Choroid plexus epithelial cell (primary cell): ENCODE measurements around the gene RNF126.
A peak's percentile ranks its signal among the peaks of the same experiment; 100 is the strongest.

ENCODE experiments used
- DNase-seq: peaks from one replicate; pipeline ENCODE4 v3.0.0-alpha.2; 2010; ENCODE audit warnings: low read depth
- H3K4me3 ChIP-seq: 2 replicates; pipeline ENCODE4 v1.5.1; 2011; ENCODE audit warnings: low read depth, mild to moderate bottlenecking, control low read depth, low read length, moderate library complexity
- TF ChIP-seq, protein P1 (sequence below): conservative IDR thresholded peaks from 2 replicates; pipeline ENCODE4 v1.5.1; 2011; ENCODE audit warnings: low read depth, mild to moderate bottlenecking, control low read depth, inconsistent platforms, low read length, moderate library complexity

RNF126 gene

DNA sequence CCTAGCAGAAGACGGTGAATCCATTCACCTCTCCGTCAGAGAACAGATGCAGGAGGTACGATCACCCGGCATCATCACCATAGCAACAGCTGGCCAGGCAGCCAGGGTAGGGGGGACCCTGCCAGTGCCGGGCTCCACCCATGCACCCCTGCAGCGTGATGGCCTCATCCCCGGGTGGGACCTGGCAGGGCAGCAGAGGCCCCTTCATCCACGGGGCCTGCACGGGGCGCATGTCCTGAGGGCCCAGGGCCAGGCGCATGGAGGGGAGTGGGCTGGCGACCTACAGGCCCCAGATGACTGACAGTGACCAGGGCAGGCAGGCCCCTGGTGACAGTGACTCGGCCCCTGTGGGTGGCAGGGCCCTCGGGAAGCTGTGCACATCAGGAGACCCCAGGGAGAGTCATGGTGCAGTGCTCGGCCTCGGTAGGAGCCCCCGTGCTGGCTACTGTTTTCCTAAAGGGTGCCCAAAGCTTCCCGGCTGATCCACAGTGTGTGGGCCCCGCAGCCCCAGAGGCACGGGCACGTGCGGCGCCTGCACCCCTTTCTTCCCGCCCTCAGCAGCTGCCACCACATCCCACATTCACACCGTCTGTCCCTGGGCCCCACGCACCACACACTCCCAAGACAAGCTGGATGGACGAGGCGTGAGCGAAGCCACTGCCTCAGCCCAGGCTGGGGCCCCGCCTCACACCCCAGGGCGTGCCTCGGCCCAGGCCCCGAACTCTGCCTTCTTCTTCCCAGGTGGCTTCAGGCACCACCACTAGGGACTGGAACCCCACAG is 4.8 kb downstream of the RNF126 start:
- DNase-seq: no peak
- TF ChIP-seq, protein P1, sequence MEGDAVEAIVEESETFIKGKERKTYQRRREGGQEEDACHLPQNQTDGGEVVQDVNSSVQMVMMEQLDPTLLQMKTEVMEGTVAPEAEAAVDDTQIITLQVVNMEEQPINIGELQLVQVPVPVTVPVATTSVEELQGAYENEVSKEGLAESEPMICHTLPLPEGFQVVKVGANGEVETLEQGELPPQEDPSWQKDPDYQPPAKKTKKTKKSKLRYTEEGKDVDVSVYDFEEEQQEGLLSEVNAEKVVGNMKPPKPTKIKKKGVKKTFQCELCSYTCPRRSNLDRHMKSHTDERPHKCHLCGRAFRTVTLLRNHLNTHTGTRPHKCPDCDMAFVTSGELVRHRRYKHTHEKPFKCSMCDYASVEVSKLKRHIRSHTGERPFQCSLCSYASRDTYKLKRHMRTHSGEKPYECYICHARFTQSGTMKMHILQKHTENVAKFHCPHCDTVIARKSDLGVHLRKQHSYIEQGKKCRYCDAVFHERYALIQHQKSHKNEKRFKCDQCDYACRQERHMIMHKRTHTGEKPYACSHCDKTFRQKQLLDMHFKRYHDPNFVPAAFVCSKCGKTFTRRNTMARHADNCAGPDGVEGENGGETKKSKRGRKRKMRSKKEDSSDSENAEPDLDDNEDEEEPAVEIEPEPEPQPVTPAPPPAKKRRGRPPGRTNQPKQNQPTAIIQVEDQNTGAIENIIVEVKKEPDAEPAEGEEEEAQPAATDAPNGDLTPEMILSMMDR: no peak
- no peak overlapping the region for H3K4me3 ChIP-seq

GRCh38 chr19:657611-658010 is 5.4 kb downstream of the RNF126 start:
- H3K4me3 ChIP-seq: no peak overlapping the region
- DNase-seq: no peak
- TF ChIP-seq, protein P1: no peak

DNA sequence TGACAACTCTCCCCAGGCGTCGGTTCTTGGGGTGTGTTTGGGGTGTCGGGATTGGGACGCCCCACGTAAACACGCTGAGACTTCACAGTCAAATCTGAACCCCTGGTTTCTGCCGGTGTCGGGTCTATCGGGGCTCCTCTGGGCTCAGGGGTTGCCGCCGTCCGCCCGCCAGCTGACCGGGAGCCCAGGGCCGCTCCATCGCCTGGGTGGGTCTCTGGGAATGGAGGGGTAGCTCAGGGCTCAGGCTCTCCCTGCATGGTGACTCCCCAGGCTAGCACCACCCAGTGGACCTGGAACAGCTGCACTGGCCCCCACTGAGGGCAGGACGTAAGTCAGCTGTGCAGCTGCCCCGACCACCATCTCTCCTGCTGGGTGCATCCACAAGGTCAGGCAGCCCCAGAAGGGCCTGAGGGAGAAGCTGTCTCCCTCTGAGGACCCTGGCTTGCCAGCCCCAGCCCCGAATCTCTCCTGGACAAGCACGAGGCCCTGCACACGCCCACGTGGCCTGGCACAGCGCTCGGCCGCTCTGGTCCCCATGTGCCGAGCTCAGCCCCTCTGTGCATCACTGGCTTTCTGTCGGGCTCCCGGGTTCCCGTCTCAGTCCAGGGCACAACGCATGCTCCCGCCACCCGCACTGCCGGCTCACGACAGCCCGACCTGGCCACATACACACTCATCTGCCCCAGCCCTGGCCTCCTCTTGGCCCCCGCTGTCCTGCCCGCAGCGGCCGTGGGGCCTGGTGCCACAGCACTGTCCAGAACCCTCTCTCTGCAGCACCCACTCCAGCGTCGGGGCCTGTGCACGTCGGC is 6.1 kb downstream of the RNF126 start:
- no peak for DNase-seq
- H3K4me3 ChIP-seq: no peak overlapping the region
- TF ChIP-seq, protein P1: peak; percentile 25

DNA sequence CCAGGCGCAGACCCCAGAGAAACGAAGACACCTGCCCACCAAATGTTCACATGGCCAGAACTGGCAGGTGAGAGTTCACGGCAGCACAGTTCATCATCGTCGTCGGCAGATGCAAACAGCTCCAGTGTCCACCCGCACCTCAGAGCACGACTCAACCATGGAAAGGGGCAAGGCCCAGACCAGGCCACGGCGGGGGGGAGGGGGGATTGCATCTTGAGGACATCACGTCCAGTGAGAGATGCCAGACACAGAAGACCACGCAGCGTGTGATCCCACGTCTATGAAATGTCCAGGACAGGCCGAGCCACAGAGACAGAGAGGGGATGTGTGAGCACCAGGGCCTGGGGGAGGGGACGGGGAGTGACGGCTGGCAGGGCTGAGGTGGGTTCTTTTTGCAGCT is 7.3 kb downstream of the RNF126 start:
- TF ChIP-seq, protein P1: no peak
- DNase-seq: no peak
- H3K4me3 ChIP-seq: no peak overlapping the region

GRCh38 chr19:653425-653824 is 9.6 kb downstream of the RNF126 start:
- TF ChIP-seq, protein P1: no peak
- H3K4me3 ChIP-seq: no peak overlapping the region
- DNase-seq: no peak

GRCh38 chr19:652467-653389 is 10.3 kb downstream of the RNF126 start:
- TF ChIP-seq, protein P1: no peak
- no peak for DNase-seq
- H3K4me3 ChIP-seq: no peak overlapping the region
